KMS-11 (cell line): ENCODE results near the gene SCMH1.
"Not testable (repeated sequence)": the region's sequence is repeated elsewhere in the genome, so short reads cannot be mapped to it uniquely, and the experiment has no call there.

Experiments
- H2AFZ ChIP-seq: fragments of 200-600 bp; sonication (generic); 2 replicates; pipeline ENCODE4 v1.6.1; 2016; ENCODE audit warnings: antibody characterized with exemption, mixed run types, low read depth
- H3K27ac ChIP-seq: fragments of 200-600 bp; sonication (generic); 2 replicates; pipeline ENCODE4 v1.6.1; 2016; ENCODE audit warnings: mild to moderate bottlenecking, mixed run types
- H3K27me3 ChIP-seq: fragments of 200-600 bp; sonication (generic); 2 replicates; pipeline ENCODE4 v1.6.1; 2017; ENCODE audit warnings: mild to moderate bottlenecking, low read depth, mixed run types, moderate library complexity; ENCODE audit not compliant: insufficient read depth
- H3K36me3 ChIP-seq: fragments of 200-600 bp; sonication (generic); 2 replicates; pipeline ENCODE4 v1.6.1; 2017; ENCODE audit warnings: mild to moderate bottlenecking, mixed run types; ENCODE audit not compliant: insufficient read depth
- H3K4me1 ChIP-seq: fragments of 200-600 bp; sonication (generic); 2 replicates; pipeline ENCODE4 v1.6.1; 2016; ENCODE audit warnings: mild to moderate bottlenecking, low read depth, mixed run types; ENCODE audit not compliant: poor library complexity, severe bottlenecking
- H3K4me2 ChIP-seq: fragments of 200-600 bp; sonication (generic); 2 replicates; pipeline ENCODE4 v1.7.0; 2016; ENCODE audit warnings: mild to moderate bottlenecking, mixed run types
- H3K4me3 ChIP-seq: fragments of 200-600 bp; sonication (generic); IDR thresholded peaks from 2 replicates; pipeline ENCODE4 v1.6.1; 2017; ENCODE audit warnings: low read depth, low read length, mixed read lengths; ENCODE audit not compliant: insufficient read depth
- H3K79me2 ChIP-seq: fragments of 200-600 bp; sonication (generic); 2 replicates; pipeline ENCODE4 v1.6.1; 2016; ENCODE audit warnings: low read depth, mixed run types; ENCODE audit not compliant: insufficient read depth
- H3K9ac ChIP-seq: fragments of 200-600 bp; sonication (generic); 2 replicates; pipeline ENCODE4 v1.6.1; 2016; ENCODE audit warnings: mild to moderate bottlenecking, mixed run types
- H4K20me1 ChIP-seq: fragments of 200-600 bp; sonication (generic); 2 replicates; pipeline ENCODE4 v1.6.1; 2016; ENCODE audit warnings: mild to moderate bottlenecking, mixed run types; ENCODE audit not compliant: insufficient read depth
- TF ChIP-seq, protein P1 (sequence below): fragments of 200-600 bp; sonication (generic); conservative IDR thresholded peaks from 2 replicates; pipeline ENCODE4 v1.6.1; 2017; ENCODE audit warnings: low read depth, mild to moderate bottlenecking, antibody characterized with exemption, low read length, moderate library complexity, mixed read lengths

The SCMH1 gene

DNA sequence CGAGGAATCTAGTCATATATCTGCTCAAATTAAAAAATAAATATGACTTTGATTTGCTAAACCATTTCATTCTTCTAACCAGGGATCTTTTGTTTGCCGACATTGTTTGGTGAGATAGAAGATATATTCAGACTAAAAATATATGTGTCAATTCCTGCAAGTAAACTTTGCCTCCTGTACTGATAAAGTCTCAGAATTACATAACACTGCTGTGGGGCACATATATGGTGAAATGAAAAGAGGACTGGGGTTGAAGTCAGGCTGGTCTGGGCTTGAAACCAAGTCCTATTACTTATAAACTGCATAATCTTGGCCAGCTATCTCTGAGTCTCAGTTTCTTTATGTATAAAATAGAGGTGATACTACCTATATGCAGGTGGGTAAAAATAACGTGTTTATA lies 9.8 kb downstream of the SCMH1 start:
- Histone ChIP-seq H3K4me1 (no peaks in the 10 kb centered on the region), H3K4me2 (no peak overlapping the region), H4K20me1 (no peaks in the 10 kb centered on the region), H3K27me3 (no peaks in the 10 kb centered on the region), H3K36me3 (no peaks in the 10 kb centered on the region), H3K79me2 (peaks cover 45% of the 10 kb centered on the region; the same call in 1 of the 2 replicates), H2AFZ (no peak overlapping the region), H3K4me3 (no peak overlapping the region), H3K27ac (no peak overlapping the region), H3K9ac (no peak overlapping the region)
- TF ChIP-seq, protein P1, sequence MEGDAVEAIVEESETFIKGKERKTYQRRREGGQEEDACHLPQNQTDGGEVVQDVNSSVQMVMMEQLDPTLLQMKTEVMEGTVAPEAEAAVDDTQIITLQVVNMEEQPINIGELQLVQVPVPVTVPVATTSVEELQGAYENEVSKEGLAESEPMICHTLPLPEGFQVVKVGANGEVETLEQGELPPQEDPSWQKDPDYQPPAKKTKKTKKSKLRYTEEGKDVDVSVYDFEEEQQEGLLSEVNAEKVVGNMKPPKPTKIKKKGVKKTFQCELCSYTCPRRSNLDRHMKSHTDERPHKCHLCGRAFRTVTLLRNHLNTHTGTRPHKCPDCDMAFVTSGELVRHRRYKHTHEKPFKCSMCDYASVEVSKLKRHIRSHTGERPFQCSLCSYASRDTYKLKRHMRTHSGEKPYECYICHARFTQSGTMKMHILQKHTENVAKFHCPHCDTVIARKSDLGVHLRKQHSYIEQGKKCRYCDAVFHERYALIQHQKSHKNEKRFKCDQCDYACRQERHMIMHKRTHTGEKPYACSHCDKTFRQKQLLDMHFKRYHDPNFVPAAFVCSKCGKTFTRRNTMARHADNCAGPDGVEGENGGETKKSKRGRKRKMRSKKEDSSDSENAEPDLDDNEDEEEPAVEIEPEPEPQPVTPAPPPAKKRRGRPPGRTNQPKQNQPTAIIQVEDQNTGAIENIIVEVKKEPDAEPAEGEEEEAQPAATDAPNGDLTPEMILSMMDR = no peak

GRCh38 chr1:41230656-41231055 lies 11.4 kb downstream of the SCMH1 start:
- Histone ChIP-seq H3K27me3 (no peaks in the 10 kb centered on the region), H3K27ac (no peak overlapping the region), H2AFZ (no peak overlapping the region), H3K4me3 (no peak overlapping the region), H4K20me1 (no peaks in the 10 kb centered on the region), H3K4me1 (no peaks in the 10 kb centered on the region), H3K9ac (no peak overlapping the region), H3K79me2 (peaks cover 38% of the 10 kb centered on the region), H3K4me2 (no peak overlapping the region), H3K36me3 (no peaks in the 10 kb centered on the region)
- TF ChIP-seq, protein P1 = no peak

GRCh38 chr1:41229219-41229618 lies 12.9 kb downstream of the SCMH1 start:
- H3K36me3 ChIP-seq, H3K27me3 ChIP-seq: not testable (repeated sequence)
- H3K79me2 ChIP-seq = peaks cover 36% of the 10 kb centered on the region

GRCh38 chr1:41226815-41227434 lies 15.2 kb downstream of the SCMH1 start:
- H3K4me2 ChIP-seq = no peak overlapping the region
- H4K20me1 ChIP-seq = peaks cover 2% of the 10 kb centered on the region; the same call in 1 of the 2 replicates
- TF ChIP-seq, protein P1 = no peak
- H2AFZ ChIP-seq = no peak overlapping the region
- H3K4me1 ChIP-seq = peaks cover 18% of the 10 kb centered on the region
- peaks cover 26% of the 10 kb centered on the region for H3K79me2 ChIP-seq
- H3K36me3 ChIP-seq = no peaks in the 10 kb centered on the region
- H3K27me3 ChIP-seq = no peaks in the 10 kb centered on the region
- H3K27ac ChIP-seq = no peak overlapping the region
- H3K9ac ChIP-seq = no peak overlapping the region
- H3K4me3 ChIP-seq = no peak overlapping the region

More at GRCh38 chr1:41229219-41229618, 12.9 kb downstream of the SCMH1 start:
- H4K20me1 ChIP-seq, H3K9ac ChIP-seq, H3K27ac ChIP-seq, H2AFZ ChIP-seq, H3K4me1 ChIP-seq, H3K4me3 ChIP-seq, H3K4me2 ChIP-seq: not testable (repeated sequence)

DNA sequence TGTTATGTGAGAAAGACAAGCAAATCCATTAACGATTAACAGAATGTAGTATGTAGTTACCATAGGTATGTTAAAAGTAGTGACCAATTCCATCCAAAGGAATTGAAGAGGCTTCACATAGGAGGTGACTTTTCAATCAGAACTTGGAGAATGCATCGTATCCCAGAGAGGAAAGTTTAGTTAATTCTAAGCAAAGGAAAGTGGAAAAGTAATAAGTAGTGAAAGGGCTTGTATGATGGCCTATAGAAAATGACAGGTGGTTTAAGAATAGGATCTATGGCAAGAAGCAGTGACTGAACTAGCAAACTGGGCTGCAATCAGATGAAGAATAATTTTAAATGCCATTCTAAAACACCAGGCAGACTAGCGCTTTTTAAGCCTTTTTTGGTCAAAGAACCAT lies 16.6 kb downstream of the SCMH1 start:
- no peaks in the 10 kb centered on the region for H3K36me3 ChIP-seq
- no peak overlapping the region for H3K9ac ChIP-seq
- TF ChIP-seq, protein P1 = no peak
- H3K4me2 ChIP-seq = no peak overlapping the region
- H4K20me1 ChIP-seq = peaks cover 4% of the 10 kb centered on the region; the same call in 1 of the 2 replicates
- H2AFZ ChIP-seq = no peak overlapping the region
- peaks cover 20% of the 10 kb centered on the region for H3K4me1 ChIP-seq
- H3K4me3 ChIP-seq = no peak overlapping the region
- no peak overlapping the region for H3K27ac ChIP-seq
- H3K27me3 ChIP-seq = no peaks in the 10 kb centered on the region
- peaks cover 28% of the 10 kb centered on the region for H3K79me2 ChIP-seq
